ENCODE results near the gene TRIM41. TPM values are rescaled to one million over a fixed set of nuclear protein-coding genes. Genes with fewer than 3 reads are reported as not detected.

The TRIM41 gene
- total RNA-seq, 3 donors from 2014 or later: 14.1 to 16.0 (median 15.1) TPM

- H3K4me1 ChIP-seq: no peaks in the 10 kb centered on the region
- H3K4me3 ChIP-seq: no peak overlapping the region
- intact Hi-C loops (cut with DNase I; ENCODE audit: low total_unique reads): loop anchor here (10.0 kb wide), 1 partner anchor 47 kb away; the partner anchor contains the start of gene RACK1
- no peaks in the 10 kb centered on the region for H3K9me3 ChIP-seq
- no peaks in the 10 kb centered on the region for H3K27me3 ChIP-seq
- TF ChIP-seq CTCF (IDR thresholded peaks at IDR 0.05) (no peak), POLR2AphosphoS5 (IDR thresholded peaks at IDR 0.05) (no peak), POLR2A (IDR thresholded peaks at IDR 0.05) (no peak)
- no peaks in the 10 kb centered on the region for H3K36me3 ChIP-seq
- H3K27ac ChIP-seq: no peak overlapping the region
- DNase-seq (ENCODE audit: low spot score in 2 of 2): no peak
These were observed 24.9 kb upstream of the TRIM41 start for GRCh38 chr5:181198106-181198685.

GRCh38 chr5:181198905-181199519 is 24.1 kb upstream of the TRIM41 start:
- intact Hi-C loops (cut with DNase I; ENCODE audit: low total_unique reads): loop anchor here (10.0 kb wide), 1 partner anchor 46 kb away; the partner anchor contains the start of gene RACK1

GRCh38 chr5:181199881-181200638 is 23.0 kb upstream of the TRIM41 start:
- no peak overlapping the region for H3K4me3 ChIP-seq
- H3K27ac ChIP-seq: no peak overlapping the region
- intact Hi-C loops (cut with DNase I; ENCODE audit: low total_unique reads): loop anchor here (10.0 kb wide), 1 partner anchor 45 kb away; the partner anchor contains the start of gene RACK1
- no peak for DNase-seq (ENCODE audit: low spot score in 2 of 2)
- no peaks in the 10 kb centered on the region for H3K4me1 ChIP-seq
- TF ChIP-seq POLR2AphosphoS5 (IDR thresholded peaks at IDR 0.05): no peak
- TF ChIP-seq POLR2A (IDR thresholded peaks at IDR 0.05): no peak
- TF ChIP-seq CTCF (IDR thresholded peaks at IDR 0.05): no peak
- H3K9me3 ChIP-seq: no peaks in the 10 kb centered on the region
- H3K36me3 ChIP-seq: no peaks in the 10 kb centered on the region
- no peaks in the 10 kb centered on the region for H3K27me3 ChIP-seq

More at GRCh38 chr5:181198905-181199519, 24.1 kb upstream of the TRIM41 start:
- H3K4me1 ChIP-seq: no peaks in the 10 kb centered on the region
- DNase-seq (ENCODE audit: low spot score in 2 of 2): no peak
- no peaks in the 10 kb centered on the region for H3K9me3 ChIP-seq
- no peak overlapping the region for H3K4me3 ChIP-seq
- H3K27ac ChIP-seq: no peak overlapping the region
- no peaks in the 10 kb centered on the region for H3K27me3 ChIP-seq
- TF ChIP-seq CTCF (IDR thresholded peaks at IDR 0.05) (no peak), POLR2A (IDR thresholded peaks at IDR 0.05) (no peak), POLR2AphosphoS5 (IDR thresholded peaks at IDR 0.05) (no peak)
- no peaks in the 10 kb centered on the region for H3K36me3 ChIP-seq

GRCh38 chr5:181200816-181201215 is 22.3 kb upstream of the TRIM41 start:
- no peak for DNase-seq (ENCODE audit: low spot score in 2 of 2)
- no peaks in the 10 kb centered on the region for H3K27me3 ChIP-seq
- no peaks in the 10 kb centered on the region for H3K36me3 ChIP-seq
- no peaks in the 10 kb centered on the region for H3K9me3 ChIP-seq
- peaks cover 0 to 6% of the 10 kb centered on the region in 2 donors for H3K4me1 ChIP-seq
- no peak overlapping the region for H3K27ac ChIP-seq
- intact Hi-C loops (cut with DNase I; ENCODE audit: low total_unique reads): no loop called here
- H3K4me3 ChIP-seq: no peak overlapping the region
- no peak for TF ChIP-seq POLR2AphosphoS5 (IDR thresholded peaks at IDR 0.05)
- TF ChIP-seq CTCF (IDR thresholded peaks at IDR 0.05): no peak
- no peak for TF ChIP-seq POLR2A (IDR thresholded peaks at IDR 0.05)

Data from breast epithelium (tissue), 4 donors.